Measurements from ENCODE around the gene TUT1.
"Not testable (repeated sequence)": the region's sequence is repeated elsewhere in the genome, so short reads cannot be mapped to it uniquely, and the experiment has no call there.

The TUT1 gene

DNA sequence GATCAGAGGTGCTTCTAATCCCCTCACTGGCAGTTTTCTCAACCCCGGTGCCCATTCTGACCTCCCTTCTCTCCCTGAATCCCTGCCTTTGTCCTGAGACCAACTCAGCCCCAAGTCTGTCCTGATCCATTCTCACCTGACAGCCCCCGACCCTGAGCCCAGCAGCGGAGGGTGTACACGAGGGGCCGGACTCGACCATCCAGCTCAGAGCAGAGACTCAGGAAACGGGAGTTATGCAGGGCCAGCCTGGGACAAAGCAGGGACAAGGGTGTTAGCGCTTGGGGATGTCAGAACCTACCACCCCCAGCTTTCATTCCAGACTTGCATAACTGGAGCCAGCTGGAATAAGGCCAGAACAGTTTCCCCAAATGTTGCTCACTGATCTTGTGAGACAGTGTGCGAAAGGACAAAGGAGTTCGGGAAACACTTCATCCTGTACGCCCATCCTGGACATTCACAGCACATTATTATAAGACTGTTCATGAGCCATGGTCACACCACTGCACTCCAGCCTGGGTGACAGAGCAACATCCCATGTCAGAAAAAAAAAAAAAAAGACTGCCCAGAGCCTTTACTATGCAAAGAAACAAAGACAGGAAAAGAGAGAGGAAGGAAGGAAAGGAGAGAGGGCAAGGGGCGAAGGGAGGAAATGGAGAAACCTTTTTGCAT lies 14.1 kb downstream of the TUT1 start:
- DNase-seq, result peak; percentile 67

DNA sequence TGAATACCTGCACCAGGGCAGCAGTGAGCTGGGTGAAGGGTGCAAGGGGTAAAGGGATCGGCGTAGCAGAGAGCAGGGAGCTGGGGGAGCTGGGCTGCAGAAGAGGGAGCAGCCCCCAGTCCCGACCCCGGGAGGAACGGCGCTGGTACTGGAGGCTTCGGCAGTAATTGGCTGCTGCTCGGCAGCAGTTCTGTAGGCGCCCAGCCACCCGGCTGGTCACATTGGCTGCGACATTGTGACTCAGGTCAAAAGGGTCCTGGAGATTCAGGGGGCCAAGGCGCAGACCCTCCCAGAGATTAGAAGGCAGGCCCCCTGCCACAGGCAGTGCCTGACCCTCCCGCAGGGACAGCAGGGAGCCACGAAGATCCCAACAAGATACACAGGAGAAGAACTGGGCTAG lies 15.5 kb downstream of the TUT1 start:
- no peak for DNase-seq

DNA sequence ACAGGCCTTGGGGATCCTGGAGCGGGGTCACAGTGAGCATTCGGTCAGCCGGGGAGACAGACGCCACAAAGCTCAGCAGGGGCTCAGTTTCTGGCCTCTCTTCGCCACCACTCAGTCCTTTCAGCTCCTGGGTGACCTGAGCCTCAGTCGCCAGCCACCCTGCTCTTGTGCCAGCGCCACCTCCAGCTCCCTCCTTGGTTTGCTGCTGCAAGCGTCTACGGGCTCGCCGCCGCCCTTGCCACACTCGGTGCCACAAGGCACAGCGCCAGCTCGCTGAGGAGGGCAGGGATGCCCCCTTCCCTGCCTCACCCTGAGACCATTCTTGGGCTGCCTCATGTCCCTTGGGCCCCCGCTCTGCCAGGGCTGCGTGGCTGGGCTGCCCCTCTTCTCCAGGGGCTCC lies 16.2 kb downstream of the TUT1 start:
- no peak for DNase-seq

DNA sequence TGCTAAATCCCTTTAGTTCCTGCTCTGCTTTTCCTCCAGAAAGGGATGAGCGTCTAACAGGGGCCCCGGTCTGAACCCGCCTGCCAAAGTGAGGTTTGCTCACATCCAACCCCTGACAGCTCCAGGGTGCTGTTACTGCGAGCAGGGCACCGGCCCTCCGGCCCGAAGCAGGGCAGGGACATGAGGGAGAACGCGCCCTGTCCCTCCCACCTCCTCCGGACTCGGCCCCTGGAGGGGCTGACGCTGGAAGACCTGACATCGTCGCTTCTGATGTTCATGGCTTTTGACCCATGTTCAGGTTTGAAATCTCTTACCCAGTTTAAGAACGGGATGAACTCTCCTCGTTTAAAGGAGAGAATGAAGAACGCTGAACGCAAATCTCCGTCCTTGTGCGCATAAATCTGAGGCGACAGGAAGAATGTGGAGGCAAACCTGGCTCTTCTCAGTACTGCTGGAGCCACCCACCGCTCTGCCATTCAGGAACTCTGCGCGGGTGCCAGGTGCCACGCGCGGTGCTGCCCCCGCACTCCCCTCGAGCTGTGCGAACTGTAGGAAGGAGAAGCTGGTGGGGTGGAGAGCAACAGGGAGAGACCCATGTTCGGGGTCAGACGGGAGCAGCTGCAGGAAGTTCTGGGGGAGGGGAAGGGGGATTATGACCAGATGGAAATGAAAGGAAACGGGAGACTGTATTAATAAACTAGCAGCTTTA lies 16.8 kb downstream of the TUT1 start:
- peak; percentile 21 for DNase-seq

DNA sequence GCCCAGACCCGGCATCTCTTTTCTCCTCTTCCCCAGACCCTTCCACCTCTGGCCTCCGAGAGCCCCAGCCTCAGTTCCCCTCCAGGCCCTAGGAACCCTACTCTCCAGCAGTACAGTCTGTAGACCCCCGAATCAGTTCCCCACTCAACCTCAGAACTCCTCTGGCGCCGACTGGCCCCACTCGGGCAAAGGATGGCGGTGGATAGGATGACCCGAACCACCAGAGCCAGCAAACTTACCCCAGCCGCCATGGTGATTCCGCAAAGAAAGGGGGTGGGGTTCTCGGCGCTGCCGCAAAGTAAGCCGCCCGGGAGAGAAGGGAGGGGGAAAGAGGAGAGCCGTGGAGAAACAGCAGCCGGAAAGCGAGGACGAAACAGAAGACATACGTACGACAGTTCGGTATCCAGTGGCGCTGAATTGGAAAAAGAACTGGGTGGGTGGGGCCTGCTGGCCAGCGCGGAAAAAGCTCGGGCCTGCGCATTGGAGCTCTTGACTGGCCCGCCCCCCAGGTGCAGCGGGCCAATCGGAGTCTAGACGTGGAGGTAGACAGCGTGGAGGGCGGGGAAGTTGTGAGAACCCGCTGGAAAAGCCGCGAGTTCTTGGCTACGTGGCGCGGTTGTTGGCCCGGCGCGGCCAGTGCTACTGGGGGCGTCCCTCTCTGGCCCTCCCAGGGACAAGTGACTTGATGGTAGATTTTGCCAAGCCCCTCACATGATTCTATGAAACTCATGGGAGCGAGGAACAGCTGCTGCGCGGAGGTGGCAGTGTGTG lies 17.5 kb downstream of the TUT1 start, which contains the start of gene EEF1G:
Gene EEF1G (minus strand): TSS at position 300 of the 771 bp plus-strand sequence. CDS start 49 bp downstream, at position 251.
- DNase-seq, result peak; percentile 100

DNA sequence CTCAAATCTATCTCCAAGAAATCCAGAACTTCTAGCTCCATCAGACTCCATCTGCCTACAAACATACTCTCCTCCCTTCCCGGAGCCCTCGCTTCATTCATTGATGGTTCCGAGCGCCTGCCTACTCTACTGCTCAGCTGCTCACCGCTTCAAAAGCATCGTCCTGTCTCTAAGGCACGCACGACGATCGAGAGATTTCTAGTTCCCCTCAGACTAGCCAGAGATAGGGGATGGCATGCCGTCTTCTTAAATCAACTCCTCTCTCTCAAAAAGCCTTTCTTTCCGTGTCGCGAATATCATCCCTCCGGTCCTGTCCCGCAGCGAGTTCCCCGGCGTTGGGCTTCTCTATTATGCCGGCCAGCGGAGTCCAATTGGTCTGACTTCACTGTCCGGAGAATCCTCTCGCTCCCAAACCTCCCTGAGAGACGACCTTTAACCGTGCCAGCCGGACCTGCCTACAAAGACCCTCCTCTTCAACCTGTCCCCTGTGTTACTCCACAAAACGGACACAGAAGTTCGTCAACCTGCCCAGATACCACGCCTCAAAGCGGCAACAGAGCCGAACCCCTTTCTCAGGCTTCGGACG lies 18.2 kb downstream of the TUT1 start:
- peak; percentile 27 for DNase-seq

DNA sequence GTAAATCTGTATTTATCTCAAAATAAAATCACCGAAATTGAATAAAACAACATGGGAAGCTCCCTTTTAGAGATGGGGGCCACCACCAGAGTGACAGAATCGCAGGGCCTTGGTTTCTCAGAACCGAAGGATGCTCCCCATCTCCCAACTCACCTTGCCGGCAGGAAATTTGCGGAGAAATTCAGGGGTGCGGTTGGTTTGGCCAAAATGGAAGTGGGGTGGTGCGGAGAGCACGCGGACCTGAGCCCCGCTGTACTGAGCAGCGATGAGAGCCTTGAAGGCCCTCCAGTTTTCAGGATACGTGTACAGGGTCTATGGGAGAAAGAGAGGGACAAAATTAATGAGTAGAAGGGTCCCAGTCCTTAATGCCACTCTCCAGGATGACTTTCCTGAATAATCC lies 18.9 kb downstream of the TUT1 start:
- no peak for DNase-seq

DNA sequence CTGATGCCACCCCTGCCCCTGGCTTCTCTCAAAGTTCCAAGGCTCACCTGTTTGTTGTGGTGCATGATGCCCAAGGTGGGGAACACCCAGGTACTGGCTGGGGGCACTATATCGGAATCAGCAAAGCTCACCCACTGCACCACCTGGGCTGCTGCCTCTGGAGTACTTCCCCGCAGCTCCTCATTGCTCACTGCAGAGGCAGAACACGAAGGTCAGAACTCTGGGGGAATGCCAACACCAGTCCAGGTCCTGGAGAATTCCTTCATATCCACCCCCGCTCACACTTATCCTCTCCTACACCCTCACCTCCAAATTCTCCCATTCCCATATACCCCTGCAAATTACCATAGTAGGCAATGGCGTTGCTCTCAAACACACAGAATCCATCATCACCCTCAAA lies 19.8 kb downstream of the TUT1 start:
- not testable (repeated sequence) for DNase-seq

DNA sequence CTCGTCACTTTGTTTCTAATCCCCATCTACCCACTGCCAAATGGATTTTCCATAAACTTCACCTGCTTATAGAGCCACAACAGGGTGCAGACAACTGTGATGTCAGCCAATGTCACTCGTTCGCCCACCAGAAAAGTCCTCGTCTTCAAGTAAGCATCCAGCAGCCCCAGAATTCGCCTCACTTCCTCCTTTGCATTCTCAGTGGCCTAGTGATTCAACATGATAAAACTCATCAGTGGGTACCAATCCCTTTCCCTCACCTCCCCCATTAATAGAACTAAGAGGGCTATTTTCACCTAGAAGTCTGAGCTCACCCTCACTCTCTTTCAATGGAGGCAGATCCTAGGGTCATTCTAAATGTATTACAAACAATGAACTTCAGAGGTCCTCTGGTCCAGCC lies 20.4 kb downstream of the TUT1 start:
- DNase-seq, result not testable (repeated sequence)

DNA sequence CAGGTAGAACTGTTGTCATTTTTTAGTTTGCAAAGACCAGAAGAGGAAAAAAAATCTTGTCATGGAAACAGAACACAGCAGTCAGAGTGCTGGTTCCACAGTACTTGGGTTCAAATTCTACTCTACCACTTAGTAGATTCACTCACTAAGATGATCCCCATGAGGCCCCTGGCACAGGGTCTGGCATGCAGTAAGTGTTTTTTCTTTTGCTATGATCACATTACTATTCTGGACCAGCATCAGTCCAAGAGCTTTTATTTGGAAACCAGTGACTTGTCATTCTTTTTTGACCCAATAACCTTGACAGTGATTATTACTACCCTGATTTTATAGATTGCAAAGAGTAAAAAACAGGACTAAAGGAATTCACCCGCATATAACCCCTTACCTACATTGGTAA lies 21.7 kb downstream of the TUT1 start:
- DNase-seq, result no peak

DNA sequence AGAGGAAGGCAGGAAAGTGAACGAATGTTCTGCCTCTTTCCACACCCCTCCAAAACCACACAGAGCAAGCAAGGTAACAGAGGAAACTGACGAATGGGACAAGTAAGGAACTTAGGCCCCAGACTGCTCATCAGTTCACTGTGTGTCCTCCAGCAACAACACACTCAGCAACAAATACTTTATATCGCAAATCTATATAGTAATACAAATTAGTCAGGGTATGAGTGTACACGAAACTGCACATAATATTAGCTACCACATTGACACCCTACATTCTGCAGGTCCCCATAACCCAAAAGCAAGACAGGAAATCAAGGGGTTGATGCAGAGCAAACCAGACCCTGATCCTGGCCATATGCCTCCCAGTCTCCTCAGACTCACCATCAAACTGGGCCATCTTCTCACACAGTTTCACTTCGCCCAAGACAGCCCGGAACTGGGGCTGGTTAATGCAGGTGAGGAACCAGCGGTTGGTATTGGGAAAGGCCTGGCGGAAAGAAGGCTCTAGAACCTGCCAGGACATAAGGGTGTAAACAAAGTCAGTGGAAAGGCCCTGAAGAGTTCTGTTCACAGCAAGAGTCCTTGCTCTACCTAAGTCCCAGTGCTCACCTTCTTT lies 24.2 kb downstream of the TUT1 start:
- no peak for DNase-seq

DNA sequence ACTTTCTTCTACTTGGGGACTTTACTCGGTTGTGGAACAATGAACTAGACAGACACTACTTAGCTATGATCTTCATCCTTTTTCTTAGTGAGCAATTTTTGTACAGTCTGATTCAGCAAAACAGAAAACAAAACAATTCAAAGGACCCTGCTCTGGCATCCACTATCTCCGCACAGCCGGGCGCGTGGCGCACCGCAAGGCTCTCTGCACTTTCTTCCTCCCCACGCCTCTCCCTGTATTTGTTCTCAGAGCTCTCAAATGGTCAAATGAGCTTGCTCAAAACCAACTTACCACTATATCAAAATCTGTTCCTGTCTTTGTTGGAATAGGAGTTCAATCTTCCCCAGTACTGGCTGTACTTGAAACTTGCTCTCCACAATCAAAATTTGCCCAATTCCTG lies 25.1 kb downstream of the TUT1 start:
- no peak for DNase-seq

DNA sequence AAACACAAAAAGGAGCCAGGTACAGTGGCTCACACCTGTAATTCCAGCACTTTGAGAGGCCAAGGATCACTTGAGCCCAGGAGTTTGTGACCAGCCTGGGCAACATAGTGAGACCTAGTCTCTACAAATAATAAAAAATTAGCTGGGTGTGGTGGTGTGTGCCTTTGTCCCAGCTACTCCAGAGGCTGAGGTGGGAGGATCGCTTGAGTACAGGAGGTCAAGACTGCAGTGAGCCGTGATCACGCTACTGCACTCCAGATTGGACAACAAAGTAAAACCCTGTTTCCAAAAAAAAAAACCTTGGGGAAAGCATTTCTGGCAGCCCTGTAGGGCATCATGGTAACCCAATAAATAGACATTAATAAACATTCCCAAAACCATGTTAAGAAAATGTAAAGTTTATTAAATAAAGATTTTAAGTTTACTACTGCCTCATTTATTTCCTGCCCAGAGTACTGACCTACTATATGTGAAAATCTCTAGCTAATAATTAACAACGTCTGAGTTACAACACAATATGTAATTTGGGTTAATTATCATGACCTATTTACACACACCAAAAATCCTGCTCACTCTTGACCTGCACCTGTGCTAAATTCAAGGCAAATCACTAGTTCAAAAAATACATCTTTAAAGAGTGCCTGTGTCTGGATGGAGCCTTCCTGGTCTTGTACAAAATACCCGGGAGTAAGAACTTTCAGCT lies 26.1 kb downstream of the TUT1 start:
- no peak for DNase-seq

DNA sequence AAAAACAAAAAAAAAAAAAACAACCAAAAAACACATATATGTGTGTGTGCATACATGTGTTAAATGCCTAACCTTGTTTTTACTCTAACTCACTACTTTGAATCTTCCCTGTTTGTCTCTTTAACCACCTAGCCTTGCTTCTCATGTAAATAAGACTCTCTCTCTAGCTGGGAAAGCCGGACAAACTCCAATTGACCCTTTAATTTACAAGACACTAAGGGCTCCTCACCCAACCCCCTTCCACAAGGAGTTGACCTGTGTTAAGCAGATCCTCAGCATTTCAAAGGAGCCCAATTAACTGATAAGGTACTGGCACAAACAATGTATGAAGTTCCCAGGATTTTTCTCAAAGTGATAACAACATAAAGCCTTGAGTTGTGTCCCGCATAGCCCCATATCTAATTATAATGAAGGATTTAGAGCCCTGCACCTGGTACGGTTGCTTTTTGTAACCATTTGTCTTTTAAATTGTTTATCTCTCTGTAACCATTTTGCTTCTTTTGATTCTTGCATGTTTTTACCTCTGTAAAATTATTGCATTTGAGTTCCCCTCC lies 29.6 kb downstream of the TUT1 start:
- not testable (repeated sequence) for DNase-seq

DNA sequence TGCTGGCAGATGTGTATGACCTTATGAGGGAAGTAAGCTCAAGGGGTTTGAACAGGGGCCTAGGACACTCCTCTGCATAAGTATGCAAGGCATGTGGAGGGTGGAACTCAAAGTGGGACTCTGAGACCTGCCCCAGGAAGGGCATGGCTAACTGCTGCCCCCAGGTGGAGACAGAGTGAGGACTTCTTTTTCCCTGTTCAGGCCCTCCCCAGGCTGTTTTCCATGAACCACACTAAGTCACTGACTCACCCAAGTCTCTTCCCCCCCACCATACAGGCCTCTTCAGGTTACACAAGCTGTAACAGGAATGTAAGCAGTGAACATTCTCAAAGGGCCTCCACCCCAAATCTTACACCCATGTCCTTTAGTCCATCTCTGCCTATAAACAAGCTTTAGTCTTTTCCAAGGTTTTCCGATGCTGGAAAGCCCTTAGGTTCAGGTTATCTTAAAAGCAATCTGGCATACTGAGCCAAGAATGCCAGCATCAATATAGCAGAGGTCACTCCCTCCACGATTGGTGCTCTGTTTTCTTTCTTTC lies 30.7 kb downstream of the TUT1 start:
- peak; percentile 91 for DNase-seq

DNA sequence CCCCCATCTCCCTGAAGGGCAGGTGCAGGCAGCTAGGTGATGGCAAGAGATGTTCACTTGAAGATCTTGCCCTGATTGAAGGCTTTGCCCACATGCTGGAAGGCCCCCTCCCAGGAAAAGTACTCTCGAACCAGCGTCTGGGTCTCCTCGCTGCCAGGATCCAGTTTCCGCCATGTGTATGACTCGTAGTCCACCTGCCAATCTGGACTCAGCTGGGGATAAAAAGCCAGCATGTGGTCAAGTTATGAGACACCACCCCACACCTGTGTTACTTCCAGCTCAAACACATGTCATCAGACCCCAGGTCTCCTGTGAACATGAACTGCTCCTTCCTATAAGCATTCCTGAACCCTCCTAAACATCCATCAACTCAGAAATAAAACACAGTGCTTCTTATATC lies 31.7 kb downstream of the TUT1 start:
- DNase-seq, result not testable (repeated sequence)

DNA sequence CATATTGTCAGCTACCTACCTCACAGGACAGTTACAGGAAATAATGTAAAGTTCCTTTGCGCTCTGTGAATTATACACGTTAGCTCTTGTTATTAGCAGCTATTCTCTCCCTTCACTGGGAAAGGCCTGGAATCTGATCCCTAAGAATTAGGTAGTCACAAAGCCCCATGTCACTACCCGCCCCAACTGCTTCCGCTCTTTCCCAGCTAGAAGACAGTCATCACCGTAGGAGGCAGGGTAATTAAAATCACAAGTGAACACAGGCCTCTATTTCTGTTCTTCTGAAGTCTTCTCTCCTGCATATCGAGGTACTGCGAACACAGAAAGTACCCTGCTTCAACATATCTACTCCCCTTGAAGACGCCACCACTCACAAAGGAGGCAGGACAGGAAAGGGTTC lies 32.1 kb downstream of the TUT1 start:
- no peak for DNase-seq

DNA sequence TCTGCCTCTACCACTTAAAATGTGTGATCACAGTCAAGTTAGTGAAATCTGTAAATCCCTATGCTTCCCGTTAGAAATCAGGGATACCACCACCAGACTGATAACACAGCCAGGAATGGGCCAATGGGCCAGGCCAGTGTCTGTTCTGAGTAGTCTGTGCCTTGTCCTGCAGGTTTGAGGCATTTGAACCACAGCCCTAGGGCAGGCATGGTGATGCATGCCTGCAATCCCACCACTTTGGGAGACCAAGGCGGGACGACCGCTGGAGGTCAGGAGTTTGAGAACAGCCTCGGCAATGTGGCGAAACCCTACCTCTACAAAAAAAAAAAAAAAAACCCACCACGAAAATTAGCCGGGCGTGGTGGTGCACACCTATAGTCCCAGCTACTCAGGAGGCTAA lies 32.7 kb downstream of the TUT1 start:
- no peak for DNase-seq

DNA sequence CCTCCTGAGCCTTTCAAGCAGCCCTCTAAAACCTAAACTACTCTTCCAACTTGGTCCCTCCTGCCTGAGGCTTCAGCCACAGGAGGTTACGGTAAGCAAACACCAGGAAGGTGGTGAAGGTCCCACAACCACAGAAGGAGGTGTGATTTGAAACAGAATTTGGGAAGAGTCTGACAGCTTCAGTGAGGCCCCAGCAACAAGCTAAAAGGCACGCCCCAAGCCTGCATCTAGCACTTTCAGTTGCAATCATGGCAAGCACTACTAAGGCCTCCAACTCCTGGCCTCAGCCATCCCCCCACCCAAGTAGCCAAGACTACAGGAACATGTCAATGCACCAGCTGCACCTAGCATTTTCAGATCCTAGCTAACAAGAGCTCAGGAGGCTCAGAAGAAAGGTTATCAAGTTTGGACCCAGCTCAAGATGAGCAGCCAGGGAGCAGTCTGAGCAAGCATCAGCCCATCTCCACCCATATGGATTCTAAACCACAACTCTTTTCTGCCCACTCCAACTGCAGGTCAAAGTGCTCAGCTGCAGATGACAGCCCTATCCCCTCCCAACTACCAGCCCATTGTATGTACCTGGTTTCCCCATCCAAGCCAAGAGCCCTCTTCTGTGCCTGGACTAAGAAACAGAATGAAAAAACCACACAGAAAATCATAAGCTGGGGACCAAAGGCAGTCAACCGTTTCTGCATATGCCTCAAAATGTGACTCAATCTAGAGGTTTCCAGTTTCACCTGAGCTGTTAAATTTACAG lies 34.3 kb downstream of the TUT1 start:
- no peak for DNase-seq

DNA sequence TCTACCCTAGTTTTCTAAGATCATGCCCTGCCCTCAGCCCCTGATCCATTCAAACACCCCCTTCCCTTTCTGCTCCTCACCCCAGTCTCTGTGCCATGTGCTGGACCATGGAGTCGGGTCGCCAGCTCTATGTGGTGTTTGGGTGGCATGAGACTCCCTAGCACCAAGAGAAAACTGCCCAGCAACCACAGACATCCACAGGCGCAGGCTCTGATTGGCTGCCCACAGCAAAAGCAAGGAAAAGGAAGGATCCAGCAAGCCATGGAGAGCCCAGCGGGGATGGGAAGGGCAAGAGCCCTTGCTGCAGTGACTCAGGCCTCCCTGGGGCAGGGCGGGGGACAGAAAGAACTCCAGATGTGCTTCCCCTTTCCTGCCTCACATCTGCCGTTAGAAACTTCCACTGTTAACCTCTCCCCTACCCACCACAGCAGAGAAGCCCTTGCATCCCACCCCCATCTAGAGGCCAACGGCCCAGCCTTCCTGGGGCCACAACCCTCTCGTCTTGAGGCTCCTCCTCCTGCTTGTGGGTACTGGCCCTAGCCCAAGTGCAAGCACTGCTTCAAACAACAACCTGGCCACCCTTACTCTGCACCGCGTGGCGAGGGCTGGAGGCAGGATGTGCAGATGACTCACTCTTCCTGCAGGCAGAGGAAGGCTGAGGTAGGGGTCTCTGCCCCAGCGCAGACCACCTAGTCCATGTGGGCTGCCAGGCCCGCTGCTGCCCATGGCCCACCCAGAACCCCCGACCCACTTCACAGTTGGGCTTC lies 35.0 kb downstream of the TUT1 start:
- peak; percentile 93 for DNase-seq
